ENCODE data around the gene PARN.
A peak's percentile ranks its signal among the peaks of the same experiment; 100 is the strongest.
"Not testable (repeated sequence)": the region's sequence is repeated elsewhere in the genome, so short reads cannot be mapped to it uniquely, and the experiment has no call there.

PARN gene, protein sequence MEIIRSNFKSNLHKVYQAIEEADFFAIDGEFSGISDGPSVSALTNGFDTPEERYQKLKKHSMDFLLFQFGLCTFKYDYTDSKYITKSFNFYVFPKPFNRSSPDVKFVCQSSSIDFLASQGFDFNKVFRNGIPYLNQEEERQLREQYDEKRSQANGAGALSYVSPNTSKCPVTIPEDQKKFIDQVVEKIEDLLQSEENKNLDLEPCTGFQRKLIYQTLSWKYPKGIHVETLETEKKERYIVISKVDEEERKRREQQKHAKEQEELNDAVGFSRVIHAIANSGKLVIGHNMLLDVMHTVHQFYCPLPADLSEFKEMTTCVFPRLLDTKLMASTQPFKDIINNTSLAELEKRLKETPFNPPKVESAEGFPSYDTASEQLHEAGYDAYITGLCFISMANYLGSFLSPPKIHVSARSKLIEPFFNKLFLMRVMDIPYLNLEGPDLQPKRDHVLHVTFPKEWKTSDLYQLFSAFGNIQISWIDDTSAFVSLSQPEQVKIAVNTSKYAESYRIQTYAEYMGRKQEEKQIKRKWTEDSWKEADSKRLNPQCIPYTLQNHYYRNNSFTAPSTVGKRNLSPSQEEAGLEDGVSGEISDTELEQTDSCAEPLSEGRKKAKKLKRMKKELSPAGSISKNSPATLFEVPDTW

DNA sequence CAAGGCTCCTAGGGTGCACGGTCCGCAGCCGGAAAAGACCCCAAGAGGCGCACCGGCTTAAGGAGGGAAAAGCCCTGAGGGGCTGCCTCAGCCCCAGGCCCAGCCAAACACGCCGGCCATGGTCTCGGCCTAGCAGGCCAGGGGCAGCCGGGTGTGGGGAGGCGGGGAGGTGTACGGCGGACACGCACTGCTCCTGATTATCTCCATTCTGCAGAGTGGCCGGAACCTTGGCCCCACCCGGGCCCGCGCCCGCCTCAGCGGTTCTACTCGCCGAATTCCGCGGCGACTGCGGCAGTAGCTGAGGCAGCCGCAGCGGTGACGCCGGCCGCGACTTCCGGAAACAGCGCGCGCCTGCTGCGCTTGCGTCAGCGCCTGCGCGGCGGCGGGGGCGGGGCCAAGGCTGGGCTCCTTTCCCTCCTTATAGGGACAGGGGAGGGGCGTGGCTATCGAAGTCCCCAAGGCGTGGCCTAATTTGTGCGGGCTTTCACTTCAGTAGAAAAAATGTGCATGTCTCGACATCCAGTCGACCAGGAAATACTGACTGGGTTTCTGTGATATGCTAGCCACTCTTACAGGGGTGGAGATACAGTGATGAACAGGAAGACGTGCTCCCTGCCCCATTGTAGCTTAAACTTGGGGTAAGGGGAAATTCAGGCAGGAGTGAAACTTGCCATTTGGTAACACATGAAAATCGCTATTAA lies at the start of gene PARN:
Gene PARN, minus strand, starts transcription at position 342 of the 701 bp plus-strand sequence. Its CDS starts 135 bp downstream, at position 207.
- DNase-seq: peak; percentile 99

DNA sequence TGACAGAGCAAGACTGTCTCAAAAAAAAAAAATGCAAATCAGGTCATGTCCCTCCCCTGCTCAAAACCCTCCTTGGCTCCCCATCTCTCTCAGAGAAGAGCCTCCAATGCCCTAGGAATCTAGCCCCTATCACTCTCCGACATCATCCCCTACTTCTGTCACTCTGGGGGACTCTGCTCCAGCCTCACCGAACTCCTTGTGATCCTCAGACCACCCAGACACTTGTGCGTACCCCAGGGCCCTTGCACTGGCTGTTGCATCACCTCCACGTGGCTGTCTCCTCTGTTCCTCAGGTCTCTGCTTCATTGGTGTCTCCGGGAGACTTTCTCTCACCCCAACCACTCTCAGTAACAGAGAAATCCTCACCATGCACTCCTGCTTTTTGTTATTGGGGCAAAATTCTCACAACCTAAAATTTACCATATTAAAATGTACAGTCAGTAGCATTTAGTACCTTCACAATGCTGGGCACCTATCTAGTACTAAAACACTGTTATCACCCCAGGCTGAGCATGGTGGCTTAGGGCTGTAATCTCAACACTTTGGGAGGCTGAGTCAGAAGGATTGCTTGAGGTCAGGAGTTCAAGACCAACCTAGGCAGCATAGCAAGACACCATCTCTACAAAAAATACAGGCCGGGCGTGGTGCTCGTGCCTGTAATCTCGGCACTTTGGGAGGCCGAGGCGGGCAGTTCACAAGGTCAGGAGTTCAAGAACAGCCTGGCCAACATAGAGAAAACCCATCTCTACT lies 48.9 kb upstream of the PARN start:
- DNase-seq: no peak

GRCh38 chr16:14677627-14678026 lies 47.6 kb upstream of the PARN start:
- DNase-seq: no peak

- DNase-seq: no peak
These were observed 46.6 kb upstream of the PARN start for GRCh38 chr16:14676633-14677032.

GRCh38 chr16:14672403-14672971 lies 42.4 kb upstream of the PARN start:
- DNase-seq: no peak

DNA sequence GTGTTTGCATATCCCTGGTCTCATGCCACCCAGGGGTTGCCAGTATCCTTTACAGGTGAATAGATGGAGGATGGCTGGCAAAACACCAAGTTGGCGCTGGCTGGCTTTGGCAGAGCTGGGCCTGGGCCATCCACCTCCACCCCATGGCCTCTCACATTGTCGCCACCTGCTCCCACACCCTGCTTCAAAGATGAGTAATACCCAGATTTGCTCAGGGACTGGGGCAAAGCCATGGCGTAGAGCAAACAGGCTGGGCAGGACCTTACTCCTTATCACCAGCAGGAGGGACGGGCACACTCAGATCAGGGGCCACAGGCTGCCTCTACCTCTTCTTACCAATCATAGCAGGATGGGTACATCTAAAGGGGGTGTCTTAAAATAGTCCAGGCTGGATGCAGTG lies 39.7 kb upstream of the PARN start:
- DNase-seq: no peak

- DNase-seq: no peak
These were observed 38.6 kb upstream of the PARN start for GRCh38 chr16:14668556-14669223.

DNA sequence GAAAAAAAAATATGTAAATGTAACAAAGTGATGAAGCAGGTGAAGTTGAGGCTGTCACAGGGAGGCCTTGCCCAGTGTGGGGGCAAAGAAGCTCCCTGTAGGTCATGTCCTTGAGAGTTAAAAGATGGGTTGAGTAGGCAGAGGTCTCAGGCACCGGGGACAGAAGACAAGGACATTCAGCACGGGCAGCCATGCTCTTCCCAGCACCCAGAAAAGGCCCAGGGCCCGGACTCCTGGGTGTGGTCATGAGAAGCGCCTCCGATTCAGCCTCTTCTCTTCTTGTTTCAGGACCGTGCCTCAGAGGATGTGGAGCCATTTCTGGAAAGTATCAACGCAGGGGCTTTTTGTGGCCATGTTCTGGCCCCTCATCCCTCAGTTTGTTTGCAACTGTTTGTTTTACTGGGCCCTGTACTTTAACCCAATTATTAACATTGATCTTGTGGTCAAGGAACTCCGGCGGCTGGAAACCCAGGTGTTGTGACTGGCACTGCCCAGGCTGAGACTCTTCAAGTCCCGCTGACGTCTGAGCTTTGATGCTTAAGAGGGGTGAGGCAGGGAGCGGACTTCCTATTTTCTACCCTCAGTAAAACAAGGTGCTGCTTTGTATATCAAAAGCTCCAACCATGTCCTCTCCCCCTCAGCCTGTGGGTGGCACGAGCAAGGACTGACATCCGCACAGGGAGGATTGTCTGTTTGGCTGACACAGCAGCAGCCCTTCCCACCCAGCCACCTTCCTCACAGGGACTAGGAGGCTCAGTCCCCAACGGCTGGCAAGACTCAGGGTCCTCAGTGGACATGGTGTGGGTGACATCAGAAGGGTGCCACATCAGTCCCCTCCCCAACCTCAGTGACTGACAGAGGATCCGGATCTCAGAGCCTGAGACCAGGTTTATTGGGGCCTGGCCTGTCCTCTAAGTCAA lies 37.5 kb upstream of the PARN start:
- DNase-seq: no peak

GRCh38 chr16:14658063-14658462 lies 28.0 kb upstream of the PARN start:
- no peak for DNase-seq

GRCh38 chr16:14652726-14653125 lies 22.7 kb upstream of the PARN start:
- DNase-seq: no peak

DNA sequence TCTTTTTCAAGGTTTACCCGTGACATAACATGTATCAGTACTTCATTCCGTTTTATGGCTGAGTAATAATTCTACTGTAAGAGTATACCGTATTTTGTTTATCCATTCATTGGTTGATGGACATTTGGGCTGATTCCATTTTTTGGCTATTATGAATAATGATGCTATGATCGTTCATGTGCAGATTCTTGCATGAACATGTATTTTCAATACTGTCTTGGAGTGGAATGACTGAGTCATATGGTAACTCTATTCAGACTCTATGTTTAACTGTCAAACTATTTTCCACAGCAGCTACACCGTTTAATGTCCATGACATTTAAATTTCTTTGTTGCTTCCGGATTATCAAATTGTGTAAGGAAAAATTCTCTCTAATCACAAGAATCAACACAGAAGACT lies 20.6 kb upstream of the PARN start:
- DNase-seq: no peak

- DNase-seq: no peak
These were observed 19.8 kb upstream of the PARN start for GRCh38 chr16:14649816-14650215.

- DNase-seq: peak; percentile 41
These were observed 11.9 kb upstream of the PARN start for GRCh38 chr16:14641926-14642325.

DNA sequence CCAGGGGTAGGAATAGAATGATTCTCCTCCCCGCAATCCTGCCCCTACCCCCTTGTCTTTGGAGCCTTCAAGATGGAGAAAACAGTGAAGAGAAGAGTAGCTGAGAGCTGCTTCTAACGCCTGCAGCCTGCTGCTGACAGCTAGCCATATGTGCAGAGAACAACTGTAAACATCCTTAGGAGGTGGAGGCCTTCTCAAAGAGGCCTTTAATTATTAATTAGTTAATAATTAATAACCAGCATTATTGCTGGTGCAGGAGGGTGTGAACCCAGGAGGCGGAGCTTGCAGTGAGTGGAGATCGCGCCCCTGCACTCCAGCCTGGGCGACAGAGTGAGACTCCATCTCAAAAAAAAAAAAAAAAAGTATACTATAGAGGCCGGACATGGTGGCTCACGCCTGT lies 11.1 kb upstream of the PARN start:
- DNase-seq: no peak

DNA sequence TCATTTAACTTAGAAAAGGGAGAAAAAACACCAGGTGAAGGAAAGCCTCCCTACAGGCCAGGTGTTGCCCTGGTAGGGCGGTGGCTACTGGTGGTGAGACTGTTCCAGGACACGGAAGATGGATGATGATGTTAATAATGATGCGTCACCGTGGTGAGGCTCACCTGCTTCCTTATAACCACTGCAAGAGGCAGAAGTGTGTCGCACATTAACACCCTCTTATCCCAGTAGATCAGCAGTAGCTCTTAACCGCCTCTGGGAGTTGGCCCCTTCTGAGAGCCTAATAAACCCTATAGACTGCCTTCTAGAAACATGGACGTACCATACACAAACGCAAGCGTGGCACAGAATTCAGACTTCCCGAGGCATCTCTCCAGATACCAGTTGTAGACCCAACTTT lies 10.5 kb upstream of the PARN start:
- DNase-seq: no peak

- not testable (repeated sequence) for DNase-seq
These were observed 6.8 kb upstream of the PARN start for GRCh38 chr16:14636951-14637240.

DNA sequence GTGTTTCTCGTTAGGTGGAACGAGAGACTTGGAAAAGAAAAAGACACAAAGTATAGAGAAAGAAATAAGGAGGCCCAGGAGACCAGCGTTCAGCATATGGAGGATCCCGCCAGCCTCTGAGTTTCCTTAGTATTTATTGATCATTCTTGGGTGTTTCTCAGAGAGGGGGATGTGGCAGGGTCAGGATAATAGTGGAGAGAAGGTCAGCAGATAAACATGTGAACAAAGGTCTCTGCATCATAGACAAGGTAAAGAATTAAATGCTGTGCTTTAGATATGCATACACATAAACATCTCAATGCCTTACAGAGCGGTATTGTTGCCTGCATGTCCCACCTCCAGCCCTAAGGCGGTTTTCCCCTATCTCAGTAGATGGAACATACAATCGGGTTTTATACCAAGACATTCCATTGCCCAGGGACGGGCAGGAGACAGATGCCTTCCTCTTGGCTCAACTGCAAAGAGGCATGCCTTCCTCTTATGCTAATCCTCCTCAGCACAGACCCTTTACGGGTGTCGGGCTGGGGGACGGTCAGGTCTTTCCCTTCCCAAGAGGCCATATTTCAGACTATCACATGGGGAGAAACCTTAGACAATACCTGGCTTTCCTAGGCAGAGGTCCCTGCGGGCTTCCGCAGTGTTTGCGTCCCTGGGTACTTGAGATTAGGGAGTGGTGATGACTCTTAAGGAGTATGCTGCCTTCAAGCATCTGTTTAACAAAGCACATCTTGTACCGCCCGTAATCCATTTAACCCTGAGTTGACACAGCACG lies 6.3 kb upstream of the PARN start:
- DNase-seq: not testable (repeated sequence)

GRCh38 chr16:14635395-14636165 lies 5.5 kb upstream of the PARN start:
- no peak for DNase-seq

DNA sequence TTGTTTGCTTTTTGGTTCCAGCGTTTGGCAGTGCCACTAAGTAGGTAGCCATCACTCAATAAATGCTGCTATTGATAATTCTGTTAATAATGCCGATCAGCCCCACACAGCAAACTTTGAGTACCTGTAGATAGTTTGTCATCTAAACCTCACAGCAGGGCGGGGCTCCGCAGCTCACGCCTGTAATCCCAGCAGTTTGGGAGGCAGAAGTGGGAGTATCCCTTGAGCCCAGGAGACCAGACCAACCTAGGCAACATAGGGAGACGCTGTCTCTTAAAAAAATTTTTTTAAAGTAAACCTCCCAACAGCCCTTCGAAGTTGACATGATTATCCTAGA lies 4.3 kb upstream of the PARN start:
- DNase-seq: no peak

Measured in stimulated activated CD8-positive, alpha-beta memory T cell treated with anti-CD3 and anti-CD28 coated beads, Interleukin-4, amount 100 ng/mL, for 48 hours (primary cell).